ENCODE results near the gene ARHGAP12.

DNA sequence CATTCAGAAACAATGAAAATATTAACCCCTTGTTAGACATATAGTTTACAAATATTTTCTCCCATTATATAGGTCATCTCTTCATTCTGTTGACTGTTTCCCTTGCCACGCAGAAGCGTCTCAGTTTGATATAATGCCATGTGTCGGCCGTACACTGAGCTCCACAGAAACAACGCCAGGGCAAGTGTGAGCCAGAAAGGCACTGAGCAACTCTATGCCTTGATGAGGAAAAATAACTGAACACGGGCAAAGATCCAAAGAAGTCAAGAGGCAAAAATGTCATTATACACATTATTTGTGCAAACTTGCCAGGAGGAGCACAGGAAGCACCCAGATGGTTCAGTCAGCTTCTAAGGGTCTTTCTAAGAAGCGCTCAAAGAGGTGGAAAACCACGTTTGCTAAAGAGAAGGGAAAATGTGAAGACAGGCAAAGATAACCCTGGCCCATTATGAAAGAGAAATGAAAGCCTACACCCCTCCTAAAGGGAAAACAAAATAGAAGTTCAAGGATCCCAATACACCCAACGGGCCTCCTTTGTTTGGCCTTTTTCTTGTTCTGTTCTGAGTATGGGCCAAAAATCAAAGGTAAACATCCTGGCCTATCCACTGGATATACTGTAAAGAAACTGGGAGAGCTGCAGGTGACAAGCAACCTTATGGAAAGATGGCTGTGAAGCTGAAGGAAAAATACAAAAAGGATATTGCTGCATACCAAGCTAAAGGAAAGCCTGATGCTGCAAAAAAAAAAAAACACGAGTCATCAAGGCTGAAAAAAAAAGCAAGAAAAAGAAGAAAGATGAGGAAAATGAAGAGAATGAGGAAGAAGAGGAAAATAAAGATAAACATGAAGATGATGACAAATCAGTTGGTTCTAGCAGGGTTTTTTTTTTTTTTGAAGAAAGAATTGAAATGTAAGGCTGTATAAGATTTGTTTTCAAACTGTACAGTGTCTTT lies 15.5 kb downstream of the ARHGAP12 start:
- TF ChIP-seq, protein P1, sequence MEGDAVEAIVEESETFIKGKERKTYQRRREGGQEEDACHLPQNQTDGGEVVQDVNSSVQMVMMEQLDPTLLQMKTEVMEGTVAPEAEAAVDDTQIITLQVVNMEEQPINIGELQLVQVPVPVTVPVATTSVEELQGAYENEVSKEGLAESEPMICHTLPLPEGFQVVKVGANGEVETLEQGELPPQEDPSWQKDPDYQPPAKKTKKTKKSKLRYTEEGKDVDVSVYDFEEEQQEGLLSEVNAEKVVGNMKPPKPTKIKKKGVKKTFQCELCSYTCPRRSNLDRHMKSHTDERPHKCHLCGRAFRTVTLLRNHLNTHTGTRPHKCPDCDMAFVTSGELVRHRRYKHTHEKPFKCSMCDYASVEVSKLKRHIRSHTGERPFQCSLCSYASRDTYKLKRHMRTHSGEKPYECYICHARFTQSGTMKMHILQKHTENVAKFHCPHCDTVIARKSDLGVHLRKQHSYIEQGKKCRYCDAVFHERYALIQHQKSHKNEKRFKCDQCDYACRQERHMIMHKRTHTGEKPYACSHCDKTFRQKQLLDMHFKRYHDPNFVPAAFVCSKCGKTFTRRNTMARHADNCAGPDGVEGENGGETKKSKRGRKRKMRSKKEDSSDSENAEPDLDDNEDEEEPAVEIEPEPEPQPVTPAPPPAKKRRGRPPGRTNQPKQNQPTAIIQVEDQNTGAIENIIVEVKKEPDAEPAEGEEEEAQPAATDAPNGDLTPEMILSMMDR (IDR thresholded peaks at IDR 0.05), result no peak
- TF ChIP-seq EZH2 (IDR thresholded peaks at IDR 0.05), result no peak
- no peak for TF ChIP-seq EZH2phosphoT487 (IDR thresholded peaks at IDR 0.05)

All from neural progenitor cell (in vitro differentiated cells).